Gastroesophageal sphincter (tissue), 3 donors: ENCODE measurements around the gene HAP1.

Source experiments
- CTCF ChIP-seq, 4 experiments: fragments of 200-600 bp in 2 of 4; fragments of 450-650 bp in 2 of 4; sonication (generic) in 1 of 4; IDR thresholded peaks; one replicate each; pipeline ENCODE4 v1.5.1; 2017 to 2019; ENCODE audit warnings: antibody characterized with exemption in 4 of 4, mild to moderate bottlenecking in 2 of 4, moderate library complexity in 2 of 4
- EP300 ChIP-seq: sonication (generic); formaldehyde crosslinking; IDR thresholded peaks from one replicate; pipeline ENCODE4 v1.6.1; 2017; ENCODE audit warnings: antibody characterized with exemption, mild to moderate bottlenecking
- POLR2A ChIP-seq, 2 donors: fragments of 450-650 bp; IDR thresholded peaks; one replicate each; pipeline ENCODE4 v1.6.1; 2017; ENCODE audit warnings: antibody characterized with exemption in 2 of 2, mild to moderate bottlenecking in 2 of 2, moderate library complexity in 1 of 2
- POLR2AphosphoS5 ChIP-seq: sonication (generic); formaldehyde crosslinking; IDR thresholded peaks from one replicate; pipeline ENCODE4 v1.6.1; 2017; ENCODE audit warnings: antibody characterized with exemption

- TF ChIP-seq POLR2AphosphoS5 (no peak), CTCF (IDR thresholded peaks at IDR 0.05) (no peak), POLR2A (IDR thresholded peaks at IDR 0.05) (no peak), EP300 (no peak)
These were observed 9.3 kb downstream of the HAP1 start for GRCh38 chr17:41725134-41725533.
